ENCODE measurements around the gene IL6ST.

Gene IL6ST

DNA sequence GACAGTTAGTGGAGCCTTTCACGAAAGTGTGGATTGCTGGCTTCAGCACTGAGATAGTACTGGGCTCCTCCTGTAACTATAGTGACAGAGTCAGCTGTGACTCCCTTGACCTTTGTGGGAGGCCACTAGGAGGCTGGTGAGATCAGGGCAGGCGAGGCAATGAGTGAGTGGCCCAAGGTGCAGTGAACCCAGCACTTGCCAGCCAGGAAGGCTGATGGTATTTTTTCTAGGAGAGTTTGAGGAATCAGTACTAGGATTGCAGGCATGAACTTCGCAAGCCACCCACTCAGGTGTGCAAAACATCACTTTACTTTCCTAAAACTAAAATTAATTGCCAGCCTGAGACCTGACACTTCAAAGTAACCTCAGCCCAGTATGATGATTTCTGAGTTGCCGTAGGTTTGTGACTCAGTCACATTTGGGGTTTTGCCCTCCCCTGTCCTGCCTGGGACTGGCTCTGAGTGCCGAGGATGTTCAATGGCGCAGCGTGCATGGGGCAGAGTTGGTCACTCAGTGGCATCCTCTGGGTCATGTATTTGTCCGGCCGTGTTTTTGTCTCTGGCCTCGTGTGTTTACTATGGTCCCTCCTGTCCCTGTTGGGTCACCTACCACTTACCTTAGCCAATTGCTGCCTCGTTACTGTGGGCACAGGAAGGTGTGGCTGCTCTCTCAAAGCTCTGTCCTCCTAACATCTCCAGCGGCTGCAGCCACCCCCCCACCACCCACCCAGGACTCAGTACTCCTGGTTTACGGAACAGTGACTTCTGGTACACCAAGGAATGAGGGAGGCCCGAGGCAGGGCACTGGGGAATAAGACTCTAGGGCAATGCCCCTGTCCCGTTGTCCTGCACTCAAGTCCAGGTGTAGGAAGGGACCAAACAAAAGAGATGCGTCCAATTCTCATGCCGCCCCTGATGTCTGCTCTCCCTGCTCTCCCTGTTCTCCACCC is 76.4 kb downstream of the IL6ST start:
- ATAC-seq (ENCODE audit: insufficient read depth, low read depth): no peak
- H3K36me3 ChIP-seq (ENCODE audit: insufficient read depth, low read length): no peaks in the 10 kb centered on the region
- TF ChIP-seq EZH2 (IDR thresholded peaks at IDR 0.05; ENCODE audit: borderline replicate concordance, low read depth, low read length, severe bottlenecking): no peak
- TF ChIP-seq, protein P1, sequence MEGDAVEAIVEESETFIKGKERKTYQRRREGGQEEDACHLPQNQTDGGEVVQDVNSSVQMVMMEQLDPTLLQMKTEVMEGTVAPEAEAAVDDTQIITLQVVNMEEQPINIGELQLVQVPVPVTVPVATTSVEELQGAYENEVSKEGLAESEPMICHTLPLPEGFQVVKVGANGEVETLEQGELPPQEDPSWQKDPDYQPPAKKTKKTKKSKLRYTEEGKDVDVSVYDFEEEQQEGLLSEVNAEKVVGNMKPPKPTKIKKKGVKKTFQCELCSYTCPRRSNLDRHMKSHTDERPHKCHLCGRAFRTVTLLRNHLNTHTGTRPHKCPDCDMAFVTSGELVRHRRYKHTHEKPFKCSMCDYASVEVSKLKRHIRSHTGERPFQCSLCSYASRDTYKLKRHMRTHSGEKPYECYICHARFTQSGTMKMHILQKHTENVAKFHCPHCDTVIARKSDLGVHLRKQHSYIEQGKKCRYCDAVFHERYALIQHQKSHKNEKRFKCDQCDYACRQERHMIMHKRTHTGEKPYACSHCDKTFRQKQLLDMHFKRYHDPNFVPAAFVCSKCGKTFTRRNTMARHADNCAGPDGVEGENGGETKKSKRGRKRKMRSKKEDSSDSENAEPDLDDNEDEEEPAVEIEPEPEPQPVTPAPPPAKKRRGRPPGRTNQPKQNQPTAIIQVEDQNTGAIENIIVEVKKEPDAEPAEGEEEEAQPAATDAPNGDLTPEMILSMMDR (IDR thresholded peaks at IDR 0.05; ENCODE audit: borderline replicate concordance, extremely low read depth, low read length, poor library complexity, severe bottlenecking): no peak

DNA sequence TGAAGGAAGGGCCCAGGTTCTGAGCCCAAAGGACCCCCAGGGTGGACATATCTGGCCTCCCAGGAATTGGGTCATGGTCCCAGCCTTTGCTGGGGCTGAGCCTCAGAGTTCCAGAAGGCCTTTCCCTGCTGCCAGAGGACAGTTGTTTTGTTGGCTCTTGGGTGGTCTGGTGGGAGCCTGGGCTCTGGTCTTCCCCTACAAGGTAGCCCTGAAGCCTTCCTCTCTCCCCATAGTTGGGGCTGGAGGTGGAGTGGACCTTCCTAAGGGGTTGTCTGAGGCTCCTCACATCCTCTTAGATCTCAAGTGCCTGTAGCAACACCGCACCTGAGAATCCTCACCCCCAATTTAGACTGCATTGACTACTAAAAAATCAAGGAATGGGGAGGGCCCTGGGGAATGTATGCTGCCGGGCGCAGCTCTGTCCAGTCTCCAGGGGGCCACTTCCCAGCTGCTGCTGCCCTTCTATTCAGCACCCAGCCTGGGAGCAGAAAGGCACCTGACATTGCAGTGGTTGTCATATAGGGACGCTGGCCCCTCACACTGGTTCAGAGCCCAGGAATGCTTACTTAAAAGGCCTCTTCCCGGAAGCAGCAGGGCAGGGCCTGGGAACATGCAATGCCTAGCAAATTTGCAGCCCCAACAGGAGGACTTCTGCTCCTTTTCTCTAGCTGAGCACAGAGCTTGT is 77.2 kb downstream of the IL6ST start:
- DNase-seq: no peak
- no peak overlapping the region for H3K27ac ChIP-seq (ENCODE audit: low read length)
- H3K27me3 ChIP-seq (ENCODE audit: insufficient read depth, low read length, poor library complexity): no peaks in the 10 kb centered on the region
- no peaks in the 10 kb centered on the region for H3K36me3 ChIP-seq (ENCODE audit: insufficient read depth, low read length)
- H3K4me3 ChIP-seq (ENCODE audit: low read depth in 1 of 2, low read length in 2 of 2): no peak overlapping the region
- H3K4me1 ChIP-seq (ENCODE audit: insufficient read depth, low read length): no peaks in the 10 kb centered on the region
- H3K79me2 ChIP-seq (ENCODE audit: insufficient read depth, low read length): no peaks in the 10 kb centered on the region
- H4K20me1 ChIP-seq (ENCODE audit: insufficient read depth, low read length): no peaks in the 10 kb centered on the region
- ATAC-seq (ENCODE audit: insufficient read depth, low read depth): no peak
- no peaks in the 10 kb centered on the region for H3K9me3 ChIP-seq (ENCODE audit: insufficient read depth, low read length, severe bottlenecking)
- TF ChIP-seq, protein P1 (IDR thresholded peaks at IDR 0.05; ENCODE audit: borderline replicate concordance, extremely low read depth, low read length, poor library complexity, severe bottlenecking): no peak
- TF ChIP-seq EZH2 (IDR thresholded peaks at IDR 0.05; ENCODE audit: borderline replicate concordance, low read depth, low read length, severe bottlenecking): no peak
- H2AFZ ChIP-seq (ENCODE audit: low read depth, low read length): no peak overlapping the region
- H3K4me2 ChIP-seq (ENCODE audit: insufficient read depth, low read length): no peak overlapping the region
- no peak overlapping the region for H3K9ac ChIP-seq (ENCODE audit: low read depth, low read length)

More for the DNA sequence above, 76.4 kb downstream of the IL6ST start:
- Histone ChIP-seq H3K4me2 (ENCODE audit: insufficient read depth, low read length) (no peak overlapping the region), H3K27me3 (ENCODE audit: insufficient read depth, low read length, poor library complexity) (peaks cover 3% of the 10 kb centered on the region), H4K20me1 (ENCODE audit: insufficient read depth, low read length) (no peaks in the 10 kb centered on the region), H2AFZ (ENCODE audit: low read depth, low read length) (no peak overlapping the region), H3K27ac (ENCODE audit: low read length) (no peak overlapping the region), H3K9me3 (ENCODE audit: insufficient read depth, low read length, severe bottlenecking) (no peaks in the 10 kb centered on the region), H3K79me2 (ENCODE audit: insufficient read depth, low read length) (no peaks in the 10 kb centered on the region), H3K9ac (ENCODE audit: low read depth, low read length) (no peak overlapping the region), H3K4me1 (ENCODE audit: insufficient read depth, low read length) (peaks cover 6% of the 10 kb centered on the region), H3K4me3 (ENCODE audit: low read depth in 1 of 2, low read length in 2 of 2) (no peak overlapping the region)
- no peak for DNase-seq

DNA sequence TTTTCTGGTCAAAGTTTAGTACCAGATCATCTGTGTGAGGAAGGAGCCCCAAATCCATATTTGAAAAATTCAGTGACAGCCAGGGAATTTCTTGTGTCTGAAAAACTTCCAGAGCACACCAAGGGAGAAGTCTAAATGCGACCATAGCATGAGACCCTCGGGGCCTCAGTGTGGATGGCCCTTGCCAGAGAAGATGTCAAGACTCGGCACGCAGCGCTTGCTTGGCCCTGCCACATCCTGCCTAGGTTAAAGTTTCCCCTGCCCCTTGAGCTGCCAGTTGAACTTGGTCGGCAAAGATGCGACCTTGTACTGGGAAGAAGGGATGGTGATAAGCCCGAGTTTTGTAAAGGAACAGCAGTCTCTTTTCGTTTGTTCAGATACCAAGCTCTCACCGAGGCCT is 77.8 kb downstream of the IL6ST start:
- ATAC-seq (ENCODE audit: insufficient read depth, low read depth): no peak
- Histone ChIP-seq H3K4me2 (ENCODE audit: insufficient read depth, low read length) (no peak overlapping the region), H3K36me3 (ENCODE audit: insufficient read depth, low read length) (no peaks in the 10 kb centered on the region), H3K4me1 (ENCODE audit: insufficient read depth, low read length) (no peaks in the 10 kb centered on the region), H3K27me3 (ENCODE audit: insufficient read depth, low read length, poor library complexity) (no peaks in the 10 kb centered on the region), H3K9ac (ENCODE audit: low read depth, low read length) (no peak overlapping the region), H2AFZ (ENCODE audit: low read depth, low read length) (no peak overlapping the region), H3K9me3 (ENCODE audit: insufficient read depth, low read length, severe bottlenecking) (no peaks in the 10 kb centered on the region), H4K20me1 (ENCODE audit: insufficient read depth, low read length) (no peaks in the 10 kb centered on the region), H3K27ac (ENCODE audit: low read length) (no peak overlapping the region), H3K79me2 (ENCODE audit: insufficient read depth, low read length) (no peaks in the 10 kb centered on the region), H3K4me3 (ENCODE audit: low read depth in 1 of 2, low read length in 2 of 2) (no peak overlapping the region)
- TF ChIP-seq EZH2 (IDR thresholded peaks at IDR 0.05; ENCODE audit: borderline replicate concordance, low read depth, low read length, severe bottlenecking): no peak
- TF ChIP-seq, protein P1 (IDR thresholded peaks at IDR 0.05; ENCODE audit: borderline replicate concordance, extremely low read depth, low read length, poor library complexity, severe bottlenecking): no peak
- DNase-seq: no peak
